Immature natural killer cell (primary cell): ENCODE results near the gene ENG. TPM values are rescaled to one million over a fixed set of nuclear protein-coding genes. Genes with fewer than 3 reads are reported as not detected.

Experiments
- DNase-seq, 3 donors: peaks; one replicate each; pipeline ENCODE4 v3.0.0; 2022; ENCODE audit warnings: mixed read lengths in 1 of 3
- H3K27ac Mint-ChIP-seq, 6 donors: one replicate each; pipeline ENCODE4 v1.8.0; 2020; ENCODE audit warnings: mixed read lengths in 6 of 6, mild to moderate bottlenecking in 5 of 6, inconsistent platforms in 4 of 6, moderate library complexity in 3 of 6
- H3K27me3 Mint-ChIP-seq, 3 donors: one replicate each; pipeline ENCODE4 v1.8.0; 2020 to 2021; ENCODE audit warnings: low read depth in 3 of 3, mild to moderate bottlenecking in 3 of 3, mixed read lengths in 3 of 3, moderate library complexity in 3 of 3, inconsistent platforms in 1 of 3
- H3K36me3 Mint-ChIP-seq, 3 donors: one replicate each; pipeline ENCODE4 v1.8.0; 2020; ENCODE audit warnings: mixed read lengths in 3 of 3, inconsistent platforms in 2 of 3, mild to moderate bottlenecking in 2 of 3
- H3K4me1 Mint-ChIP-seq, 2 donors: one replicate each; pipeline ENCODE4 v1.8.0; 2020; ENCODE audit warnings: inconsistent platforms in 2 of 2, mild to moderate bottlenecking in 2 of 2, mixed read lengths in 2 of 2, moderate library complexity in 1 of 2
- H3K4me3 Mint-ChIP-seq, 5 donors: one replicate each; pipeline ENCODE4 v1.8.0; 2020; ENCODE audit warnings: mild to moderate bottlenecking in 5 of 5, mixed read lengths in 5 of 5, inconsistent platforms in 3 of 5, moderate library complexity in 3 of 5
- H3K9me3 Mint-ChIP-seq, 6 donors: one replicate each; pipeline ENCODE4 v1.8.0; 2020; ENCODE audit warnings: mild to moderate bottlenecking in 6 of 6, mixed read lengths in 6 of 6, inconsistent platforms in 4 of 6, moderate library complexity in 3 of 6
- polyA plus RNA-seq, 3 donors: library from polyadenylated mRNA; unstranded; fragments of 300-500 nt; fragmentation: Illumina TruSeq; gene quantifications; one replicate each; pipeline ENCODE4 v1.2.3, GENCODE V29; 2021

Gene ENG
- polyA plus RNA-seq, 3 donors from 2014 or later, result 7.2 to 12.1 (median 8.6) TPM

DNA sequence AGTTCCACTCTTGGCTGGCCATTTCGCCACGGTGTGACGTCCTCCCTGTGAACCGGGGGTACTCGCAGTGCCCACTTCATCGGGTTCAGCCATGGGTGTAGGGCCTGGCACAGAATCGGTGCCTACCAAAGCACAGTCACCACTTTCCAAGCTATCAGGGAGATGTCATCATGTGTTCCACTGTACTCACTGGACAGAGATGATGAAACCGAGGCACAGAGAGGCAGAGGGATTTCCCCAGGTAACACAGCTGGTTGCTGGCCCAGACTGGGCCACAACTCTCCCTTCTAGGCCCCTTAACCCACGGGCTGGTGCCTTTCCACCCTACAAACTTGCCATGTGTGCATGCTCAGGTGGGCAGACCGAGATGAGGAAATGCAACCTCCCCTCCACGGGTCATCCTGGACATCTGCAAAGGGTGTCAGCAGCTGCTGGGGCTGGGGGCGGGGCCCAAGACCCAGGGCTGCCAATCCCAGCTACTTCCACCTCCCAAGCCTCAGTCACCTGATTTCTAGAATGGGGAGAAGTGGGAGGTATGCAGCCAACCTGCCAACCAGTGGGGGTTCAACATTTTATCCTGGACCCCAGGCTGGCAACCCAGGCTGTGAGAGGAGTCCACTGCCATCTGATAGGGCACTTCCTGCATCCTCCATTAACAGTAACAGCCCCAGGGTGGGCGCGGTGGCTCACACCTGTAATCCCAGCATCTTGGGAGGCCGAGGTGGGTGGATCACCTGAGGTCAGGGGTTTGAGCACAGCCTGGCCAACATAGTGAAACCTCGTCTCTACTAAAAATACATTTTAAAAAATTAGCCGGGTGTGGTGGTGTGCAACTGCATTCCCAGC is 75.1 kb downstream of the ENG start:
- H3K4me3 Mint-ChIP-seq, result peak overlapping the region; percentile 99 to 100 (median 100)
- peak overlapping the region; percentile 93 to 99 (median 98) for H3K27ac Mint-ChIP-seq
- H3K9me3 Mint-ChIP-seq, result peaks cover 0 to 1% (median 0%) of the 10 kb centered on the region in 6 donors
- DNase-seq, result peak; percentile 49 to 55 (median 50)
- peaks cover 77 to 84% of the 10 kb centered on the region in 2 donors for H3K4me1 Mint-ChIP-seq
- H3K27me3 Mint-ChIP-seq, result peaks cover 16 to 23% (median 16%) of the 10 kb centered on the region in 3 donors
- peaks cover 4 to 5% (median 5%) of the 10 kb centered on the region in 3 donors for H3K36me3 Mint-ChIP-seq

DNA sequence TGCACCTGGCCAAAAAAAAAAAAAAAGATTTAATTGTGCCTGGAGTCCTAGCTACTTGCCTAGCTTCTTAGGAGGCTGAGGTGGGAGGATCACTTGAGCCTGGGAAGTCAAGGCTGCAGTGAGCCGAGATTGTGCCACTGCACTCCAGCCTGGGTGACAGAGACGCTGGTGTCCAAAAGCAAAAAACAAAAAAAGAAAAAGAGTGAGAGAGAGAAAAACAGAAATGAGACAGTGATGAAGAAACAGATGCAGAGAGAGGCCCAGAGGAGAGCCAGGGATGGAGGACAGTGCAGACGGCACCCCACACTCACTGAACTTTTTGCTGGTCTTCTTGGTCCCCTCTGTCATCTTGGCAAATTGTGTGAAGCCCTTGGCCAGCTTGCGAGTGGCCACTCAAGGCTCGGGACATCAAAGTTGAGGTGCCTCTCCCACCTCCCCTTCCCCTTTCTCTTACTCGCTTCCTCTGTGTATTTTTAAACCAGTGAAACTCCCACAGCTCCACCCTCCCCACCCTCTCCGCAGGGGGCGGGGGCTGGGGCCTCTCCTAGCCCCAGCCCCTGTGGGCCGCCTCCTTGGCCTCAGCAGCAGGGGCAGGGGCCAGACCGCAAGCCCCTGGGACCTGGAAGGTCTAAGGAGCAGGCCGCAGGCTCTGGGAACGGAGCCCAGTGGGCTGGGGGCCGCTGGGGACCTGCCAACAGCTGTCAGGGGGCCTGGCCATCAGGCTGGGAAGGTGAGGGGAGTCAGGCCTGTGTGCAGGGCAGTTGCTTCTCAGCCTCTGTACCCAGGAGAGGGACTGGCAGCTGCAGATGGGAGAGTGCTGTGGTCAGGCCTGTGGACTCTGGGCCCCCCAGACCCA is 76.0 kb downstream of the ENG start, which contains the start of gene SH2D3C:
TSS of gene SH2D3C (minus strand) at position 387 of the 856 bp plus-strand sequence. CDS start at position 348, 39 bp downstream.
- peaks cover 74 to 81% of the 10 kb centered on the region in 2 donors for H3K4me1 Mint-ChIP-seq
- peak within 1 kb of the TSS; percentile 93 to 100 (median 99) for H3K27ac Mint-ChIP-seq

DNA sequence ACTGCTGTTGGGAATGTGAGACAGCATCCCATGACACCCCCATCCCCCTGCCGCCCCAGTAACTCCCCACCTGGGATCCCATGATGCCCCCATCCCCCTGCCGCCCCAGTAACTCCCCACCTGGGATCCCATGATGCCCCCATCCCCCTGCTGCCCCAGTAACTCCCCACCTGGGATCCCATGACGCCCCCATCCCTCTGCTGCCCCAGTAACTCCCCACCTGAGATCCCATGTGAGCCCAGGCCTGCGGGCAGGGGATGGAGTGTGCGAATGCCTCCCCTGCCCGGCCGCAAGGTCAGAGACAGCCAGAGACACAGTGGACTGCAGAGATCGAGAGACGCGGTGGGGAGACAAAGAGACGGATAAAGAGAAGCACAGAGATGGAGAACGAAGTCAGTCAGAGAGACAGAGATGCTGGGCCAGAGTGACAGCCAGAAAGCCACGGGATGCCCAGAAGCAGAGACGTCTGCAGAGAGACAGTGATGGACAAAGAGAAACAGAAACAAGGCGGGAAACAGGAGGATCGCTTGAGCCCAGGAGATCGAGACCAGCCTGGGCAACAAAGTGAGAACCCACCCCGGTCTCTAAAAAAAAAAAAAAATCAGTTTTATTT is 77.0 kb downstream of the ENG start:
- H3K9me3 Mint-ChIP-seq, result no peaks in the 10 kb centered on the region
- H3K27ac Mint-ChIP-seq, result peak overlapping the region; percentile 93 to 100 (median 99)

More for the DNA sequence above, 76.0 kb downstream of the ENG start, which contains the start of gene SH2D3C:
- H3K9me3 Mint-ChIP-seq, result no peaks in the 10 kb centered on the region
- peak within 1 kb of the TSS; percentile 99 to 100 (median 100) for H3K4me3 Mint-ChIP-seq
- peak; percentile 40 to 44 (median 40) for DNase-seq
- peaks cover 5 to 10% (median 8%) of the 10 kb centered on the region in 3 donors for H3K36me3 Mint-ChIP-seq
- H3K27me3 Mint-ChIP-seq, result peaks cover 9 to 17% (median 11%) of the 10 kb centered on the region in 3 donors

DNA sequence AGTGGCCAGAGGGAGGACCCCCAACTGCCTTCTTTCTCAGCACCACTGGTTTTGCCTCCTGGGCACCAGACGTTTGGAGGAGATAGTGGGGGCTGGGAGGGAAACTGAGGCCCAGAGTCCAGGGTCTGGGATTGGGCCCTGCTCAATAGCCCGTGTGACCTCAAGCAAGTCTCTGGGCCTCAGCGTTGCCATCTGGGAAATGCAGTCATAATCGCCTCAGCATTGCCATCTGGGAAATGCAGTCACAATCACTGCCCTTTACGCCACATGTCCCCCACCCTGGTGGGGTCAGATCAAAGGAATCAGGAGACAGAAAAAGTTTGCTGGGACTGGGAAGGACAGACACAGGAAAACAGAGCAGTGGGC is 77.6 kb downstream of the ENG start:
- no peaks in the 10 kb centered on the region for H3K9me3 Mint-ChIP-seq
- no peak for DNase-seq
- peaks cover 5 to 13% (median 12%) of the 10 kb centered on the region in 3 donors for H3K36me3 Mint-ChIP-seq
- peak overlapping the region; percentile 93 to 100 (median 99) for H3K27ac Mint-ChIP-seq
- H3K4me3 Mint-ChIP-seq, result peak overlapping the region; percentile 99 to 100 (median 100)
- H3K27me3 Mint-ChIP-seq, result peaks cover 3 to 10% (median 5%) of the 10 kb centered on the region in 3 donors
- peaks cover 60 to 70% of the 10 kb centered on the region in 2 donors for H3K4me1 Mint-ChIP-seq

More for the DNA sequence above, 77.0 kb downstream of the ENG start:
- Mint-ChIP-seq H3K36me3 (peaks cover 5 to 13% (median 12%) of the 10 kb centered on the region in 3 donors), H3K4me1 (peaks cover 64 to 73% of the 10 kb centered on the region in 2 donors), H3K27me3 (peaks cover 3 to 10% (median 5%) of the 10 kb centered on the region in 3 donors), H3K4me3 (peak overlapping the region; percentile 99 to 100 (median 100))
- DNase-seq, result peak; percentile 39 to 46 (median 43)

DNA sequence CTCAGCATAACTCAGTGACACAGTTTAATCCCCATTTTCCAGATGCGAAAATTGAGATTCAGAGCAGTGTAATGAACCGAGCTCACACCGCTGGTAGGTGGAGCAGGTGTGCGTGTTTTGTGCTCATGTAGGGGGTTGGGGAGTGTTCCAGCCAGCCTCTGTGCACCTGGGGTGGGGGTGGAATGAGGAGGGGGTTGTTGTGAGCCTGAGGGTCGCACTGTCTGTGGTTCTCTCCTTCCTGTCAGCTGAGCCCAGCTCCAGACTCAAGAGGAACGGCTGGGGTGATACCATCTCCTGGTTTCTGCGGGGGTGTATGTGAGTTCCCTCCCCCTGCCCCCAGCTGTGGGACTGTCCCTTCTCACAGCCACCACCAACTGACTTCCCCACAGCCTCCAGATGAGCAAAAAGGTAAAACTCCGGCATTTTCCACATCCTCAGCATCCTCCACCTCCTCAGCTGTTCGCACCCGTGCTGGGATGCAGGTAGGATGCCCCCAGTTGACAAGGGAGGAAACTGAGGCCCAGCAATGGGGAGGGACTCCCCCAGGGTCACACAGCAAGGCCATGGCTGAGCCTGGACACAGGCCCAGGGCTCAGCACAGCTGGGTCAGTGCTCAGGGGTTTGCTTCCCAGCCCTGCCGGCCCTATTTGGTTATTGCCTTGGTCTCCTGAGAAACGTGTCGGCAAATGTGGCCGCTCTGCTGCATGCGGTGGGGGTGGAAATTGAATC is 78.1 kb downstream of the ENG start:
- Mint-ChIP-seq H3K27me3 (peaks cover 3 to 10% (median 4%) of the 10 kb centered on the region in 3 donors), H3K4me1 (peaks cover 59 to 70% of the 10 kb centered on the region in 2 donors), H3K36me3 (peaks cover 5 to 13% (median 12%) of the 10 kb centered on the region in 3 donors), H3K9me3 (no peaks in the 10 kb centered on the region), H3K27ac (peak overlapping the region; percentile 93 to 100 (median 99)), H3K4me3 (peak overlapping the region; percentile 99 to 100 (median 100))
- peak; percentile 74 to 77 (median 76) for DNase-seq

DNA sequence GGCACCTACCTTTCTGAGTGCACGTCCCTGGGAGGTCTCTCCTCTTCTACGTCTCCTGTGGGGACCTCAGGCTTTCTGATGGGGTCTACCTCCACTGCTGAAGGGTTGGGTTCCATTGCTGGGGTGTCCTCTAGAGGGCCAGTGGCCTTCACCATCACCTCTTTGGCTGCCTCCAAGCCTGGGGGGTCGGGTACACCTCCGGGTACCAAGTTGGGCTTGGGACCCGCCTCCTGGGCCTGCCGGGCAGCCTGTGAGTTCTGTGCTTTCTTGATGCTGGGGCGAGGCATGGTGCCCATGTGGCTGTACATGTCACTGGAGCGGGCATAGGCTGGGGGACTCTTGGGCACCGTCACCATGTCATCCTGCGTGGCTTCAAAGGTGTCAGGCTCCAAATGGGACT is 80.5 kb downstream of the ENG start:
- H3K36me3 Mint-ChIP-seq, result peaks cover 5 to 15% (median 14%) of the 10 kb centered on the region in 3 donors
- DNase-seq, result no peak
- peak overlapping the region in 3 of 5 donors; percentile 41 to 53 (median 48) for H3K4me3 Mint-ChIP-seq
- H3K9me3 Mint-ChIP-seq, result no peaks in the 10 kb centered on the region
- H3K27ac Mint-ChIP-seq, result peak overlapping the region; percentile 9 to 76 (median 64)
- peaks cover 59 to 70% of the 10 kb centered on the region in 2 donors for H3K4me1 Mint-ChIP-seq
- H3K27me3 Mint-ChIP-seq, result peaks cover 2 to 9% (median 7%) of the 10 kb centered on the region in 3 donors

DNA sequence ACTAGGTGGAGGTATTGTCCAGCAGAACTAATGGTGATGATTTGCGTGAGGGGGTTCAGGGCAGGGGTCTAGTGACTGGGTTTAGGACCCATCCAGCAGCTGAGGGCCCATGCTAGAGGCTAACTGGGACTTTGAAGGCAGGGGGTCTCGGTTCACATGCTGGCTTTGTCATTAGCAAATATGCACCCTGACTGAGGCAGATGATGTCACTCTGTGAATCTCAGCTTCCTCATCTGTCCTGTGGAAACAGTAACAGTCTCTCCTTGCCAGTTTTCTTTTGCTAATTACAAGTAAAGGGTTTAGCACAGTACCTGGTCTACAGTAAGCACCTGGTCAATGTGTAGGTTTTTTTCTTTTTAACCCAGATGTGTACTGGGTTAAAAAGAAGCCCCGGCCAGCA is 81.2 kb downstream of the ENG start:
- Mint-ChIP-seq H3K27ac (peak overlapping the region; percentile 27 to 94 (median 58)), H3K36me3 (peaks cover 5 to 19% (median 17%) of the 10 kb centered on the region in 3 donors), H3K4me1 (peaks cover 63 to 72% of the 10 kb centered on the region in 2 donors), H3K27me3 (peaks cover 2 to 9% (median 7%) of the 10 kb centered on the region in 3 donors), H3K9me3 (no peaks in the 10 kb centered on the region), H3K4me3 (peak overlapping the region in 1 of 5 donors; percentile 43)
- DNase-seq, result no peak

DNA sequence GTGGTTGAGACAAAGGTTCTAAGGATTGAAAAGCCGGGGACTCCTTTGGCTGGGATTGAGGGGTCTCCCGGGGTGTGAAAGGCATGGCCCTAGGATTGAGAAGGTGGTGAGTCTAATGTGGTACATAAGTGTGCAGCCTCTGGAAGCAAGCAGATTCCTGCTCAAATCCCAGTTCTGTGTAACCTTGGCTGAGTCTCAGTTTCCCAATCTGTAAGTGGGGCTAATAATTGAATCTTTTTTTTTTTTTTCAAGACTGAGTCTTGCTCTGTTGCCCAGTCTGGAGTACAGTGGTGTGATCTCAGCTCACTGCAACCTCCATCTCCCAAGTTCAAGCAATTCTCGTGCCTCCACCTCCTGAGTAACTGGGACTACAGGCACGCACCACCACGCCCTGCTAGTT is 81.9 kb downstream of the ENG start:
- Mint-ChIP-seq H3K9me3 (no peaks in the 10 kb centered on the region), H3K27me3 (peaks cover 2 to 10% (median 6%) of the 10 kb centered on the region in 3 donors), H3K4me1 (peaks cover 63 to 76% of the 10 kb centered on the region in 2 donors), H3K36me3 (peaks cover 3 to 18% (median 15%) of the 10 kb centered on the region in 3 donors), H3K4me3 (peak overlapping the region in 2 of 5 donors; percentile 18 to 20), H3K27ac (peak overlapping the region in 5 of 6 donors; percentile 28 to 98 (median 94))
- no peak for DNase-seq

DNA sequence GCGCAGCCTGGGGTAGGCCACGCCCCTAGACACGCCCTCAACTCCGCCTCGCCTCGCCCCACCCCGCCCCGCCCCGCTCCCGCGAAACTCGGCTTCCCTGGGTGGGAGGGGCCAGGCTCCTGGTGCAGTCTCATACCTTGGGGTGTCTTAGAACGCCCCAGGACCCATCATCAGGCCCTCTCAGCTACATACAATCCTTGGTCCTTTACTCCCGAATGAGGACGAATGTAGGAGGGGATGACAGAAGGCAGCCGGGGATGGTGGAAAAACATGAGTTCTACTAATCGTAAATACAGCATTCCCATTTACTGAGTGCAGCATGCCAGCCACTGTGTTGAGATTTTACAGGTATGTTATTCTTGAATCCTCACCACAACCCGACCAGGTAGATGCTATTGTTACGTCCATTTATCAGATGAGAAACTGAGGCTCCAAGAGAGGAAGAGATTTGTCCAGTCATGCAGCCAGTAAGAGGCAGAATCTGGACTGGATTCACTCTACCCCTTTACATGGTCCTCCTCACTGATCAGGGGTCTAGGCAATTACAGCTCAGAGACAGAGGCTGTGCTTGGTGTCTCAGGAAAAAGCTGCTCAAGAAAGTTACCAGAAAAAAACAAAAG is 82.8 kb downstream of the ENG start:
- Mint-ChIP-seq H3K4me1 (peaks cover 67 to 77% of the 10 kb centered on the region in 2 donors), H3K9me3 (no peaks in the 10 kb centered on the region), H3K36me3 (peaks cover 5 to 21% (median 13%) of the 10 kb centered on the region in 3 donors), H3K27me3 (peaks cover 0 to 9% (median 2%) of the 10 kb centered on the region in 3 donors), H3K4me3 (peak overlapping the region; percentile 86 to 91 (median 89)), H3K27ac (peak overlapping the region; percentile 94 to 98 (median 97))
- DNase-seq, result no peak

DNA sequence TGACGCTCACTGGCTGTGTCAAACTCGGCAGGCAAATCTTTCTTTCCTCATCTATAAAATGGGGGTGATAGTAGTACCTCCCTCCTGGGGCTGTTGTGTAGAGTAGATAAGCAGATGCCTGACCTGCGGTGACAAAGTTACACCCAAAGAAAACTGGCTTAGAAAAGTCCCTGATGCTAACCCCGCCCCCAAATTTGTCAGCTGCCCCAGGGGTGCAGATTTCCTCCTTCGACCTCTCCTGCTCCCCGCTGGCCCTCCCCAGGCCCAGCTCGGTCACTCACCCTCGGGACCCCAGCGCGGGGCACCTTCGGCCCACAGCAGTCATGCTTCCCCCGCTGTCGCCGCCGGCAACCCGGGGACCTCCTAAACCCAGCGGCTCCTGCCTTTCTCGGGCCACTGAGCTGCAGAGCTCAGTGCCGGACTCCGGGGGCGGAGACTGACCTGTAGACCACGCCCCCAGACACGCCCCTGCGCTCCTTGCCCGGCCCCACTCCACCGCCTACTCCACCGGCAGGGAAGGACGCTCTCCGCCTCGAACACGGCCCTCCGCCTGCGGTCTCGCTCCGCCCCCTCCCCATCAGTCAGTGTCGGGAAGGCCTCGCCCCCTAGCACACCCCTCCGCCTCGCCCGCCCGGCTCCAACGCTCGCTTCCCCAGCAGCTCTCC is 83.4 kb downstream of the ENG start:
- peak; percentile 91 to 92 (median 92) for DNase-seq
- H3K9me3 Mint-ChIP-seq, result no peaks in the 10 kb centered on the region
- peaks cover 5 to 26% (median 13%) of the 10 kb centered on the region in 3 donors for H3K36me3 Mint-ChIP-seq
- peaks cover 0 to 7% (median 0%) of the 10 kb centered on the region in 3 donors for H3K27me3 Mint-ChIP-seq
- peak overlapping the region; percentile 94 to 98 (median 97) for H3K27ac Mint-ChIP-seq
- peak overlapping the region; percentile 86 to 91 (median 89) for H3K4me3 Mint-ChIP-seq
- peaks cover 67 to 76% of the 10 kb centered on the region in 2 donors for H3K4me1 Mint-ChIP-seq

DNA sequence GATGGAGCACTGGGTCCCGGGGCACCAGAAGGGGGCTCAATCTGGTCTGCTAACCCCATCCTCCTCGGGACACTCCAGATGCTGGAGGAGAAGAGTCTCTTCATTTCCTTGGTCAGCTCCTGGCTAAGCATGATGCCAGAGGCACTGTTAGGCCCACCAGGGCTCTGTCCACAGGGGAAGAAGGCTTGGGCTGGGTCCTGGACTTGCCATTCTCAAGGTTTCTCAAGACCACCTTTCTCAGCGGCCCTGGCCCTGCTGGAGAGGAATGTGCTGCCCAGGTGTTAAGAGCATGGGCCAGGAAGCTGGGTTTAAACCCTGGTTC is 83.9 kb downstream of the ENG start:
- Mint-ChIP-seq H3K4me1 (peaks cover 72 to 78% of the 10 kb centered on the region in 2 donors), H3K27ac (peak overlapping the region; percentile 94 to 98 (median 97)), H3K4me3 (peak overlapping the region; percentile 86 to 91 (median 89)), H3K9me3 (no peaks in the 10 kb centered on the region), H3K36me3 (peaks cover 5 to 31% (median 15%) of the 10 kb centered on the region in 3 donors), H3K27me3 (peaks cover 0 to 7% (median 0%) of the 10 kb centered on the region in 3 donors)
- no peak for DNase-seq
